Panc1 (cell line): ENCODE data around the gene AHRR. TPM values are rescaled to one million over a fixed set of nuclear protein-coding genes. Genes with fewer than 3 reads are reported as not detected.

Experiments
- ATAC-seq: fragments of 200-7000 bp; cut with Tn5 transposase; 2 replicates; pipeline ENCODE4 v1.9.1; 2020; ENCODE audit warnings: mild to moderate bottlenecking, moderate library complexity
- BruUV-seq: library from RNA; stranded (reverse); fragments of 400-500 nt; replicated peaks from 2 replicates; lab custom pipeline; 2021; lab: Mats Ljungman, UMichigan
- CTCF ChIA-PET: fragments of 300-600 bp; sonication (Branson Sonifier 250); formaldehyde crosslinking; loops from one replicate; lab custom pipeline; 2022; ENCODE audit warnings: antibody characterized with exemption; lab: Charles Lee
- POLR2A ChIA-PET: fragments of 300-600 bp; sonication (Branson Sonifier 250); formaldehyde crosslinking; loops from one replicate; lab custom pipeline; 2022; ENCODE audit warnings: antibody characterized with exemption; lab: Charles Lee
- DNase-seq: peaks from one replicate; pipeline ENCODE4 v3.0.0-alpha.2; 2010; ENCODE audit warnings: low read depth, low spot score
- H3K27ac ChIP-seq: 2 replicates; pipeline ENCODE4 v1.5.1; 2011; ENCODE audit warnings: mild to moderate bottlenecking, low read length, inconsistent platforms
- H3K27me3 ChIP-seq: fragments of 200-500 bp; sonication (Bioruptor generic); 2 replicates; pipeline ENCODE4 v1.6.0; 2014; ENCODE audit warnings: low read length, inconsistent platforms; ENCODE audit not compliant: control insufficient read depth, insufficient read depth
- H3K36me3 ChIP-seq: fragments of 200-500 bp; sonication (Bioruptor generic); 2 replicates; pipeline ENCODE4 v1.5.1; 2014; ENCODE audit warnings: inconsistent platforms, mild to moderate bottlenecking, low read length, moderate library complexity; ENCODE audit not compliant: control insufficient read depth, insufficient read depth
- H3K4me1 ChIP-seq: 2 replicates; pipeline ENCODE4 v1.5.1; 2011; ENCODE audit warnings: inconsistent platforms, mild to moderate bottlenecking, low read length, moderate library complexity; ENCODE audit not compliant: control insufficient read depth, insufficient read depth
- H3K4me3 ChIP-seq, 2 experiments: 2 replicates each; pipeline ENCODE4 v1.5.1; 2011 to 2012; ENCODE audit warnings: low read depth in 2 of 2, low read length in 2 of 2, mild to moderate bottlenecking in 2 of 2, inconsistent platforms in 1 of 2, moderate library complexity in 1 of 2
- H3K9me3 ChIP-seq: fragments of 200-500 bp; sonication (Bioruptor generic); 2 replicates; pipeline ENCODE4 v1.5.1; 2014; ENCODE audit warnings: low read depth, mild to moderate bottlenecking, inconsistent platforms, low read length, moderate library complexity; ENCODE audit not compliant: control insufficient read depth, insufficient read depth
- POLR2AphosphoS5 ChIP-seq: IDR thresholded peaks from 2 replicates; pipeline ENCODE4 v1.6.1; 2012; ENCODE audit warnings: mild to moderate bottlenecking, low read depth, low read length, moderate library complexity
- SIN3A ChIP-seq: IDR thresholded peaks from 2 replicates; pipeline ENCODE4 v1.6.1; 2012; ENCODE audit warnings: low read depth, mild to moderate bottlenecking, low read length, moderate library complexity, borderline replicate concordance; ENCODE audit not compliant: insufficient read depth
- TCF7L2 ChIP-seq: IDR thresholded peaks from 2 replicates; pipeline ENCODE4 v1.6.1; 2011; ENCODE audit warnings: mild to moderate bottlenecking, low read depth, low read length, inconsistent platforms
- in situ Hi-C: cut with HindIII; loops from 2 replicates; pipeline ENCODE4 v1.10.0; 2016; ENCODE audit warnings: low sequenced_read_pairs, low pct_unique_long_range_greater_than_20kb
- intact Hi-C: fragments of 100-400 bp; cut with micrococcal nuclease; formaldehyde crosslinking; loops from one replicate; pipeline ENCODE4 v1.10.0; 2022; ENCODE audit not compliant: unreplicated experiment
- total RNA-seq: library from RNA; stranded (reverse); gene quantifications from one replicate; pipeline ENCODE4 v1.2.1, GENCODE V29; 2021; ENCODE audit not compliant: unreplicated experiment
- TF ChIP-seq, protein P1 (sequence below), 2 experiments: IDR thresholded peaks; 2 replicates each; pipeline ENCODE4 v1.6.1; 2011 to 2012; ENCODE audit warnings: low read depth in 2 of 2, control low read depth in 1 of 2, low read length in 1 of 2, mild to moderate bottlenecking in 1 of 2, moderate library complexity in 1 of 2; ENCODE audit not compliant: insufficient read depth in 1 of 2
- TF ChIP-seq, protein P2 (sequence below): fragments of 450-650 bp; IDR thresholded peaks from 2 replicates; pipeline ENCODE4 v1.5.1; 2017; ENCODE audit warnings: mild to moderate bottlenecking

Gene AHRR
- total RNA-seq, 1 experiment from 2014 or later = 23.6 TPM

DNA sequence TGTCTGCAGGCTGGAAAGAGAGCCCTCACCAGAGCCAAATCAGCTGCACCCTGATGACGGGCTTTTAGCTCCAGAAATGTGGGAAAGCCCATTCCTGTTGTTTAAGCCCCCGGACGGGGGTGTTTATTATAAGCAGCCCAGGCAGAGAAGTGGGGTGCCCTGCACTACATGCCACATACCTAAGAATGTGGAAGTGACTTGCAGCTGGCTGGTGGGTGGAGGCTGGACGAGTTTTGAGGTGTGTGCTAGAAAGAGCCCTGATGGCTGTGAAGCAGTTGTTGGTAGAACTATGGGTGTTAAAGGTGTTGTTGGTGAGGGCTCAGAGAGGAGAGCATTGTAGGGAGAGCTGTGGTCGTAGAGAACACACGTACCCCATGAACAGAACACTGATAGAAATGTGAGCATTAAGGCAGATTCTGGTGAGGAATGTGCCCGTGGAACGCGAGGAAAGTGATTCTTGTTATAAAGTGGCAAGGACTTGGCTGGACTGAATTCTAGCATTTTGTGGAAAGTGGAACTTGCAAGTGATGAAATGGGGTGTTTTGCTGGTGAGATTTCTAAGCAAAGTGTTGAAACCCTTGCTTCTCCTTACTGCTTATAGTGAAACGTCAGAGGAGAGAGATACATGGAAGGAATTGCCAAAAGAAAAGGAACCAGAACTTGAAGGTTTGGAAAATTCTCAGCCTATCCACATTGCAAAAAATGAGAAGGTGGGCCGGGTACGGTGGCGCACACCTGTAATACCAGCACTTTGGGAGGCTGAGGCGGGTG lies 38.9 kb downstream of the AHRR start:
- DNase-seq (no peak), ATAC-seq (no peak)
- POLR2A ChIA-PET = no interaction called here
- Histone ChIP-seq H3K27ac (no peak overlapping the region), H3K4me1 (no peaks in the 10 kb centered on the region), H3K9me3 (peaks cover 12% of the 10 kb centered on the region; the same call in 1 of the 2 replicates), H3K4me3 (no peak overlapping the region), H3K27me3 (no peaks in the 10 kb centered on the region), H3K36me3 (no peaks in the 10 kb centered on the region; the same call in 1 of the 2 replicates)
- intact Hi-C loops = no loop called here
- TF ChIP-seq, protein P1, sequence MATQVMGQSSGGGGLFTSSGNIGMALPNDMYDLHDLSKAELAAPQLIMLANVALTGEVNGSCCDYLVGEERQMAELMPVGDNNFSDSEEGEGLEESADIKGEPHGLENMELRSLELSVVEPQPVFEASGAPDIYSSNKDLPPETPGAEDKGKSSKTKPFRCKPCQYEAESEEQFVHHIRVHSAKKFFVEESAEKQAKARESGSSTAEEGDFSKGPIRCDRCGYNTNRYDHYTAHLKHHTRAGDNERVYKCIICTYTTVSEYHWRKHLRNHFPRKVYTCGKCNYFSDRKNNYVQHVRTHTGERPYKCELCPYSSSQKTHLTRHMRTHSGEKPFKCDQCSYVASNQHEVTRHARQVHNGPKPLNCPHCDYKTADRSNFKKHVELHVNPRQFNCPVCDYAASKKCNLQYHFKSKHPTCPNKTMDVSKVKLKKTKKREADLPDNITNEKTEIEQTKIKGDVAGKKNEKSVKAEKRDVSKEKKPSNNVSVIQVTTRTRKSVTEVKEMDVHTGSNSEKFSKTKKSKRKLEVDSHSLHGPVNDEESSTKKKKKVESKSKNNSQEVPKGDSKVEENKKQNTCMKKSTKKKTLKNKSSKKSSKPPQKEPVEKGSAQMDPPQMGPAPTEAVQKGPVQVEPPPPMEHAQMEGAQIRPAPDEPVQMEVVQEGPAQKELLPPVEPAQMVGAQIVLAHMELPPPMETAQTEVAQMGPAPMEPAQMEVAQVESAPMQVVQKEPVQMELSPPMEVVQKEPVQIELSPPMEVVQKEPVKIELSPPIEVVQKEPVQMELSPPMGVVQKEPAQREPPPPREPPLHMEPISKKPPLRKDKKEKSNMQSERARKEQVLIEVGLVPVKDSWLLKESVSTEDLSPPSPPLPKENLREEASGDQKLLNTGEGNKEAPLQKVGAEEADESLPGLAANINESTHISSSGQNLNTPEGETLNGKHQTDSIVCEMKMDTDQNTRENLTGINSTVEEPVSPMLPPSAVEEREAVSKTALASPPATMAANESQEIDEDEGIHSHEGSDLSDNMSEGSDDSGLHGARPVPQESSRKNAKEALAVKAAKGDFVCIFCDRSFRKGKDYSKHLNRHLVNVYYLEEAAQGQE (IDR thresholded peaks at IDR 0.05; ENCODE audit: insufficient read depth in 1 of 2, low read depth in 2 of 2, low read length in 1 of 2) = no peak
- TF ChIP-seq TCF7L2 = no peak
- TF ChIP-seq SIN3A = no peak
- TF ChIP-seq, protein P2, sequence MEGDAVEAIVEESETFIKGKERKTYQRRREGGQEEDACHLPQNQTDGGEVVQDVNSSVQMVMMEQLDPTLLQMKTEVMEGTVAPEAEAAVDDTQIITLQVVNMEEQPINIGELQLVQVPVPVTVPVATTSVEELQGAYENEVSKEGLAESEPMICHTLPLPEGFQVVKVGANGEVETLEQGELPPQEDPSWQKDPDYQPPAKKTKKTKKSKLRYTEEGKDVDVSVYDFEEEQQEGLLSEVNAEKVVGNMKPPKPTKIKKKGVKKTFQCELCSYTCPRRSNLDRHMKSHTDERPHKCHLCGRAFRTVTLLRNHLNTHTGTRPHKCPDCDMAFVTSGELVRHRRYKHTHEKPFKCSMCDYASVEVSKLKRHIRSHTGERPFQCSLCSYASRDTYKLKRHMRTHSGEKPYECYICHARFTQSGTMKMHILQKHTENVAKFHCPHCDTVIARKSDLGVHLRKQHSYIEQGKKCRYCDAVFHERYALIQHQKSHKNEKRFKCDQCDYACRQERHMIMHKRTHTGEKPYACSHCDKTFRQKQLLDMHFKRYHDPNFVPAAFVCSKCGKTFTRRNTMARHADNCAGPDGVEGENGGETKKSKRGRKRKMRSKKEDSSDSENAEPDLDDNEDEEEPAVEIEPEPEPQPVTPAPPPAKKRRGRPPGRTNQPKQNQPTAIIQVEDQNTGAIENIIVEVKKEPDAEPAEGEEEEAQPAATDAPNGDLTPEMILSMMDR = no peak
- TF ChIP-seq POLR2AphosphoS5 = no peak
- CTCF ChIA-PET = no interaction called here
- no TSS peak for BruUV-seq
- in situ Hi-C loops = no loop called here

DNA sequence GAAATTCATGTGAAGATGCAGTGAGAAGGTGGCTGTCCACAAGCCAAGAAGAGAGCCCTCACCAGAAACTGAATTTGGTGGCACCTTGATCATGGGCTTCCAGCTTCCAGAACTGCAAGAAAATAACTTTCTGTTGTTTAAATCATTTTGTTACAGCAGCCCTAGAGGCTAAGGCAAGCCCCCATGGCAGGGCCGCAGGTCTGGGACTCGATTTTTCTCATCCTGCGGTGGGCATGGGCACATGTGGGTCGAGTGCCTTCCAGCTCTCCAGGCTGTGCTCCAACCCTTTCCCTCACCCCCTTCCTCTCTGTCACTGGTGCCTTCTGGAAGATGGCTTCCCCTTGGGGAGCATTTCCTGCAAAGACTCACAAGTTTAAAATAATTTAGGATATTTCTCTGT lies 40.7 kb downstream of the AHRR start:
- intact Hi-C loops (no loop called here), in situ Hi-C loops (no loop called here)
- Histone ChIP-seq H3K27ac (no peak overlapping the region), H3K27me3 (no peaks in the 10 kb centered on the region), H3K4me1 (no peaks in the 10 kb centered on the region), H3K4me3 (no peak overlapping the region), H3K9me3 (peaks cover 12% of the 10 kb centered on the region; the same call in 1 of the 2 replicates), H3K36me3 (no peaks in the 10 kb centered on the region; the same call in 1 of the 2 replicates)
- TF ChIP-seq TCF7L2 = no peak
- no peak for TF ChIP-seq POLR2AphosphoS5
- TF ChIP-seq, protein P1 (IDR thresholded peaks at IDR 0.05; ENCODE audit: insufficient read depth in 1 of 2, low read depth in 2 of 2, low read length in 1 of 2) = no peak
- TF ChIP-seq SIN3A = no peak
- TF ChIP-seq, protein P2 = no peak
- ChIA-PET CTCF (no interaction called here), POLR2A (no interaction called here)
- ATAC-seq (no peak), DNase-seq (no peak)
- no TSS peak for BruUV-seq
